HEK293 (cell line): ENCODE results near the gene RAB13.

Source experiments
- GLIS2 ChIP-seq: fragments of 450-650 bp; formaldehyde crosslinking; IDR thresholded peaks from 2 replicates; pipeline ENCODE4 v1.5.1; 2016; ENCODE audit warnings: missing biosample characterization, missing genetic modification characterization
- IKZF3 ChIP-seq: fragments of 450-650 bp; IDR thresholded peaks from 2 replicates; pipeline ENCODE4 v1.5.0; 2018; ENCODE audit warnings: missing biosample characterization, mild to moderate bottlenecking, missing genetic modification characterization, moderate library complexity
- KLF8 ChIP-seq: fragments of 450-650 bp; formaldehyde crosslinking; IDR thresholded peaks from 2 replicates; pipeline ENCODE4 v1.5.1; 2016; ENCODE audit warnings: missing biosample characterization, missing genetic modification characterization
- MZF1 ChIP-seq: fragments of 450-650 bp; formaldehyde crosslinking; IDR thresholded peaks from 2 replicates; pipeline ENCODE4 v1.5.1; 2017; ENCODE audit warnings: missing biosample characterization, missing genetic modification characterization, borderline replicate concordance
- PRDM4 ChIP-seq: fragments of 450-650 bp; formaldehyde crosslinking; IDR thresholded peaks from 2 replicates; pipeline ENCODE4 v1.5.1; 2017; ENCODE audit warnings: missing biosample characterization, missing genetic modification characterization
- PRDM6 ChIP-seq: fragments of 450-650 bp; formaldehyde crosslinking; IDR thresholded peaks from 2 replicates; pipeline ENCODE4 v1.5.1; 2017; ENCODE audit warnings: missing biosample characterization, missing genetic modification characterization
- YY1 ChIP-seq: fragments of 450-650 bp; formaldehyde crosslinking; IDR thresholded peaks from 2 replicates; pipeline ENCODE4 v1.5.1; 2018; ENCODE audit warnings: missing biosample characterization, missing genetic modification characterization
- YY2 ChIP-seq: fragments of 450-650 bp; formaldehyde crosslinking; IDR thresholded peaks from 2 replicates; pipeline ENCODE4 v1.5.1; 2016; ENCODE audit warnings: missing biosample characterization, missing genetic modification characterization
- ZBTB48 ChIP-seq: fragments of 450-650 bp; formaldehyde crosslinking; IDR thresholded peaks from 2 replicates; pipeline ENCODE4 v1.5.1; 2016; ENCODE audit warnings: missing biosample characterization, missing genetic modification characterization
- ZBTB8A ChIP-seq: fragments of 450-650 bp; formaldehyde crosslinking; IDR thresholded peaks from 2 replicates; pipeline ENCODE4 v1.5.1; 2016; ENCODE audit warnings: missing biosample characterization, missing genetic modification characterization
- ZNF10 ChIP-seq: fragments of 450-650 bp; formaldehyde crosslinking; IDR thresholded peaks from 2 replicates; pipeline ENCODE4 v1.5.1; 2017; ENCODE audit warnings: missing biosample characterization, missing genetic modification characterization
- ZNF174 ChIP-seq: fragments of 450-650 bp; formaldehyde crosslinking; IDR thresholded peaks from 2 replicates; pipeline ENCODE4 v1.5.0; 2017; ENCODE audit warnings: missing biosample characterization, mild to moderate bottlenecking, missing genetic modification characterization
- ZNF302 ChIP-seq: fragments of 450-650 bp; formaldehyde crosslinking; IDR thresholded peaks from 2 replicates; pipeline ENCODE4 v1.5.1; 2016; ENCODE audit warnings: missing biosample characterization, missing genetic modification characterization, low read depth
- ZNF398 ChIP-seq: fragments of 450-650 bp; formaldehyde crosslinking; IDR thresholded peaks from 2 replicates; pipeline ENCODE4 v1.5.1; 2017; ENCODE audit warnings: missing biosample characterization, missing genetic modification characterization
- ZNF404 ChIP-seq: fragments of 450-650 bp; formaldehyde crosslinking; IDR thresholded peaks from 2 replicates; pipeline ENCODE4 v1.5.1; 2017; ENCODE audit warnings: missing biosample characterization, missing genetic modification characterization
- ZNF521 ChIP-seq: fragments of 450-650 bp; formaldehyde crosslinking; IDR thresholded peaks from 2 replicates; pipeline ENCODE4 v1.5.1; 2017; ENCODE audit warnings: missing biosample characterization, mild to moderate bottlenecking, missing genetic modification characterization
- ZNF529 ChIP-seq: fragments of 450-650 bp; formaldehyde crosslinking; IDR thresholded peaks from 2 replicates; pipeline ENCODE4 v1.5.1; 2017; ENCODE audit warnings: missing genetic modification characterization, missing biosample characterization; ENCODE audit not compliant: insufficient replicate concordance
- ZNF561 ChIP-seq: fragments of 450-650 bp; IDR thresholded peaks from 2 replicates; pipeline ENCODE4 v1.5.1; 2018; ENCODE audit warnings: missing biosample characterization, missing genetic modification characterization, borderline replicate concordance
- ZNF610 ChIP-seq: fragments of 450-650 bp; formaldehyde crosslinking; IDR thresholded peaks from 2 replicates; pipeline ENCODE4 v1.5.1; 2016; ENCODE audit warnings: missing biosample characterization, missing genetic modification characterization, borderline replicate concordance
- ZNF626 ChIP-seq: fragments of 450-650 bp; sonication (Bioruptor Pico); formaldehyde crosslinking; IDR thresholded peaks from 2 replicates; pipeline ENCODE4 v1.5.1; 2018; ENCODE audit warnings: missing biosample characterization, missing genetic modification characterization, inconsistent platforms
- ZNF645 ChIP-seq: fragments of 450-650 bp; formaldehyde crosslinking; IDR thresholded peaks from 2 replicates; pipeline ENCODE4; 2016; ENCODE audit warnings: missing biosample characterization, missing genetic modification characterization
- ZNF658 ChIP-seq: fragments of 450-650 bp; formaldehyde crosslinking; IDR thresholded peaks from 2 replicates; pipeline ENCODE4; 2016; ENCODE audit warnings: missing biosample characterization, missing genetic modification characterization
- ZNF792 ChIP-seq: fragments of 450-650 bp; formaldehyde crosslinking; IDR thresholded peaks from 2 replicates; pipeline ENCODE4 v1.5.1; 2016; ENCODE audit warnings: missing biosample characterization, missing genetic modification characterization
- ZSCAN16 ChIP-seq: fragments of 450-650 bp; formaldehyde crosslinking; IDR thresholded peaks from 2 replicates; pipeline ENCODE4 v1.5.1; 2016; ENCODE audit warnings: missing biosample characterization, missing genetic modification characterization
- ZSCAN30 ChIP-seq: fragments of 450-650 bp; IDR thresholded peaks from 2 replicates; pipeline ENCODE4 v1.5.1; 2018; ENCODE audit warnings: missing biosample characterization, mild to moderate bottlenecking, missing genetic modification characterization, moderate library complexity
- TF ChIP-seq, protein P1 (sequence below): fragments of 450-650 bp; formaldehyde crosslinking; IDR thresholded peaks from 2 replicates; pipeline ENCODE4 v1.5.1; 2016; ENCODE audit warnings: missing biosample characterization, missing genetic modification characterization, low read depth
- TF ChIP-seq, protein P2 (sequence below): sonication (generic); formaldehyde crosslinking; IDR thresholded peaks from 2 replicates; pipeline ENCODE4 v1.8.1; 2022; ENCODE audit warnings: mild to moderate bottlenecking, moderate library complexity, missing genetic modification reagents

The RAB13 gene

GRCh38 chr1:153985941-153986761, at the start of gene RAB13 (continued):
- TF ChIP-seq, protein P1, sequence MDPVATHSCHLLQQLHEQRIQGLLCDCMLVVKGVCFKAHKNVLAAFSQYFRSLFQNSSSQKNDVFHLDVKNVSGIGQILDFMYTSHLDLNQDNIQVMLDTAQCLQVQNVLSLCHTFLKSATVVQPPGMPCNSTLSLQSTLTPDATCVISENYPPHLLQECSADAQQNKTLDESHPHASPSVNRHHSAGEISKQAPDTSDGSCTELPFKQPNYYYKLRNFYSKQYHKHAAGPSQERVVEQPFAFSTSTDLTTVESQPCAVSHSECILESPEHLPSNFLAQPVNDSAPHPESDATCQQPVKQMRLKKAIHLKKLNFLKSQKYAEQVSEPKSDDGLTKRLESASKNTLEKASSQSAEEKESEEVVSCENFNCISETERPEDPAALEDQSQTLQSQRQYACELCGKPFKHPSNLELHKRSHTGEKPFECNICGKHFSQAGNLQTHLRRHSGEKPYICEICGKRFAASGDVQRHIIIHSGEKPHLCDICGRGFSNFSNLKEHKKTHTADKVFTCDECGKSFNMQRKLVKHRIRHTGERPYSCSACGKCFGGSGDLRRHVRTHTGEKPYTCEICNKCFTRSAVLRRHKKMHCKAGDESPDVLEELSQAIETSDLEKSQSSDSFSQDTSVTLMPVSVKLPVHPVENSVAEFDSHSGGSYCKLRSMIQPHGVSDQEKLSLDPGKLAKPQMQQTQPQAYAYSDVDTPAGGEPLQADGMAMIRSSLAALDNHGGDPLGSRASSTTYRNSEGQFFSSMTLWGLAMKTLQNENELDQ, result no peak
- TF ChIP-seq ZSCAN16 (tag by site-specific recombination) (no peak), ZBTB48 (tag by site-specific recombination) (peak; percentile 71; the same call in 1 of the 2 replicates), ZNF398 (no peak), GLIS2 (no peak), ZNF174 (no peak), ZNF658 (no peak), MZF1 (tag by site-specific recombination) (no peak), ZNF645 (tag by site-specific recombination) (no peak), ZNF529 (tag by site-specific recombination) (no peak), PRDM4 (no peak), ZNF626 (tag by site-specific recombination) (no peak), ZSCAN30 (tag by site-specific recombination) (0 out of 2 replicates have a peak, but pooled peaks have one; percentile 50), ZNF521 (tag by site-specific recombination) (no peak), PRDM6 (tag by site-specific recombination) (no peak), ZNF792 (tag by site-specific recombination) (no peak), YY1 (tag by site-specific recombination) (0 out of 2 replicates have a peak, but pooled peaks have one; percentile 40), ZNF561 (tag by site-specific recombination) (no peak), KLF8 (tag by site-specific recombination) (no peak; the same call in 1 of the 2 replicates), ZBTB8A (no peak), ZNF10 (0 out of 2 replicates have a peak, but pooled peaks have one; percentile 7), YY2 (tag by site-specific recombination) (no peak), IKZF3 (tag by site-specific recombination) (peak; percentile 93), ZNF404 (tag by site-specific recombination) (no peak), ZNF302 (tag by site-specific recombination) (no peak), ZNF610 (0 out of 2 replicates have a peak, but pooled peaks have one; percentile 66)
- TF ChIP-seq, protein P2, sequence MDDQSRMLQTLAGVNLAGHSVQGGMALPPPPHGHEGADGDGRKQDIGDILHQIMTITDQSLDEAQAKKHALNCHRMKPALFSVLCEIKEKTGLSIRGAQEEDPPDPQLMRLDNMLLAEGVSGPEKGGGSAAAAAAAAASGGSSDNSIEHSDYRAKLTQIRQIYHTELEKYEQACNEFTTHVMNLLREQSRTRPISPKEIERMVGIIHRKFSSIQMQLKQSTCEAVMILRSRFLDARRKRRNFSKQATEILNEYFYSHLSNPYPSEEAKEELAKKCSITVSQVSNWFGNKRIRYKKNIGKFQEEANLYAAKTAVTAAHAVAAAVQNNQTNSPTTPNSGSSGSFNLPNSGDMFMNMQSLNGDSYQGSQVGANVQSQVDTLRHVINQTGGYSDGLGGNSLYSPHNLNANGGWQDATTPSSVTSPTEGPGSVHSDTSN (CRISPR knock-in tag), result no peak
